Bronchial epithelial cell (primary cell): Measurements from ENCODE around the gene BRF1. TPM values are rescaled to one million over a fixed set of nuclear protein-coding genes. Genes with fewer than 3 reads are reported as not detected.
A peak's percentile ranks its signal among the peaks of the same experiment; 100 is the strongest.

Experiments
- DNase-seq: peaks from one replicate; pipeline ENCODE4 v3.0.0-alpha.2; 2010; ENCODE audit warnings: low read depth
- FAIRE-seq: peaks from 2 replicates; lab custom pipeline; 2011; peaks lifted over from hg19 to GRCh38; lab: Jason Lieb, UNC
- H3K27me3 ChIP-seq: 2 replicates; pipeline ENCODE4 v1.5.1; 2011; ENCODE audit warnings: low read length; ENCODE audit not compliant: control insufficient read depth, insufficient read depth
- H3K36me3 ChIP-seq: 2 replicates; pipeline ENCODE4 v1.5.1; 2011; ENCODE audit warnings: low read length; ENCODE audit not compliant: control insufficient read depth, insufficient read depth
- H3K4me3 ChIP-seq: 2 replicates; pipeline ENCODE4 v1.5.1; 2011; ENCODE audit warnings: mild to moderate bottlenecking, low read depth, low read length, control low read depth
- CTCF ChIP-seq: IDR thresholded peaks from 2 replicates; pipeline ENCODE4 v1.5.1; 2011; ENCODE audit warnings: mild to moderate bottlenecking, moderate library complexity, low read length, control low read depth, inconsistent platforms; ENCODE audit not compliant: insufficient read depth, severe bottlenecking
- total RNA-seq: library from RNA; depleted of rRNA; stranded (reverse); fragments of >200 nt; gene quantifications from 2 replicates; pipeline ENCODE4 v1.2.1, GENCODE V29; 2014

Gene BRF1
- total RNA-seq, 1 donor from 2014 or later: 24.0 TPM

- FAIRE-seq (peak; percentile 92), DNase-seq (no peak)
- Histone ChIP-seq H3K27me3 (no peaks in the 10 kb centered on the region), H3K36me3 (peaks cover 19% of the 10 kb centered on the region), H3K4me3 (no peak overlapping the region)
- no peak for TF ChIP-seq CTCF
Measured at GRCh38 chr14:105161964-105162668, 138.7 kb downstream of the BRF1 start.

GRCh38 chr14:105161309-105161708 is 139.5 kb downstream of the BRF1 start:
- Histone ChIP-seq H3K27me3 (no peaks in the 10 kb centered on the region), H3K4me3 (no peak overlapping the region), H3K36me3 (peaks cover 22% of the 10 kb centered on the region)
- peak; percentile 30 for DNase-seq
- FAIRE-seq: no peak
- no peak for TF ChIP-seq CTCF

GRCh38 chr14:105160776-105161175 is 140.0 kb downstream of the BRF1 start:
- Histone ChIP-seq H3K36me3 (peaks cover 24% of the 10 kb centered on the region), H3K27me3 (no peaks in the 10 kb centered on the region), H3K4me3 (no peak overlapping the region)
- TF ChIP-seq CTCF: no peak
- no peak for FAIRE-seq
- DNase-seq: no peak

DNA sequence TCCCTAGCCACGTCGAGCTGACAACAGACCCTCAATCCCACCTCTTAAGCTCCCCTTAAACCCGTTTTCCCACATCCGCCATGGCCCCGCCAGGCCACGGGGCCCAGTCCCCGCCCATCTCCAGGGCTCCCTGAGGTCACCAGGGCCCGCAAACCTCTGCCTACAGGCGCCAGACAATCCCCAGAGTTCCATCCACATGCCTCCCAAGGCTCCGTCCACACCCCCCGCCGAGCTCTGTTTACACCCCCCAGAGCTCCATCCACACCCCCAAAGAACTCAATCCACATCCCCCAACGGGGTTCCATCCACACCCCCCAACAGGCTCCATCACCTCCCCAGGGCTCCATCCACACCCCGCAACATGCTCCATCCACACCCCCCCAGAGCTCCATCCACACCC is 141.5 kb downstream of the BRF1 start:
- H3K36me3 ChIP-seq: peaks cover 31% of the 10 kb centered on the region

More for the DNA sequence above, 141.5 kb downstream of the BRF1 start:
- DNase-seq (no peak), FAIRE-seq (no peak)
- Histone ChIP-seq H3K4me3 (no peak overlapping the region), H3K27me3 (no peaks in the 10 kb centered on the region)
- TF ChIP-seq CTCF: no peak

Other genes starting within 250 kb of the BRF1 start
- gene GPR132, start 235.6 kb downstream of the BRF1 start, total RNA-seq: 0.13 TPM in 1 of 2 replicates, not detected in the other
- 31.6 and 45.3 TPM in 2 replicates for gene JAG2, start 132.2 kb downstream of the BRF1 start, total RNA-seq
- gene NUDT14, start 119.7 kb downstream of the BRF1 start, total RNA-seq: 31.9 and 45.4 TPM in 2 replicates
- 63.4 and 75.8 TPM in 2 replicates for gene BTBD6, start 52.5 kb downstream of the BRF1 start, total RNA-seq
- 42.4 and 43.1 TPM in 2 replicates for gene PACS2, start 13.7 kb upstream of the BRF1 start, total RNA-seq
- gene TEX22, start 97.5 kb upstream of the BRF1 start, total RNA-seq: 0.38 and 1.8 TPM in 2 replicates
- 25.5 and 26.1 TPM in 2 replicates for gene MTA1, start 118.8 kb upstream of the BRF1 start, total RNA-seq
- gene CRIP2, start 173.8 kb upstream of the BRF1 start, total RNA-seq: 13.2 and 22.3 TPM in 2 replicates
- gene CRIP1, start 185.9 kb upstream of the BRF1 start, total RNA-seq: 1.5 TPM in 1 of 2 replicates, not detected in the other
- gene TEDC1, start 190.2 kb upstream of the BRF1 start, total RNA-seq: 4.5 and 5.4 TPM in 2 replicates
- gene TMEM121, start 225.6 kb upstream of the BRF1 start, total RNA-seq: 0.51 and 0.53 TPM in 2 replicates